ENCODE data around the gene H6PD. TPM values are rescaled to one million over a fixed set of nuclear protein-coding genes. Genes with fewer than 3 reads are reported as not detected.

The H6PD gene
- total and polyA plus RNA-seq, 9 of the 15 experiments (the other 6 are each of a cell fraction or from before 2014, with no cell fraction given), result 0.04 to 2.5 (median 0.95) TPM

DNA sequence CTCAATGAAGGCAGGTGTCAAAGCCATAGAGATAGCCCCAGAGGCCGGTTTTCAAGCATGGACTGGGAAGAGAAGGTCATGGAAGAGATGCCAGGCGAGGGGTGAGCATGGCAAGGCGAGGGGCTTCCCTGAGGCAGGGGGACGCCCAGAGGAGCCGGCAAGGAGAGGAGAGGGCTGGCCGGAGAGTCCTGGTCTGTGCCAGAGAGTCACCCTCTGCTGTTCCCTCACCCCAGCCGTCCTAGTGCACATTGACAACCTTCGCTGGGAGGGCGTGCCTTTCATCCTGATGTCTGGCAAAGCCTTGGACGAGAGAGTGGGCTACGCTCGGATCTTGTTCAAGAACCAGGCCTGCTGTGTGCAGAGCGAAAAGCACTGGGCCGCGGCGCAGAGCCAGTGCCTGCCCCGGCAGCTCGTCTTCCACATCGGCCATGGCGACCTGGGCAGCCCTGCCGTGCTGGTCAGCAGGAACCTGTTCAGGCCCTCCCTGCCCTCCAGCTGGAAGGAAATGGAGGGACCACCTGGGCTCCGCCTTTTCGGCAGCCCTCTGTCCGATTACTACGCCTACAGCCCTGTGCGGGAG, 28.8 kb downstream of the H6PD start (continued):
- TF ChIP-seq, protein P1, sequence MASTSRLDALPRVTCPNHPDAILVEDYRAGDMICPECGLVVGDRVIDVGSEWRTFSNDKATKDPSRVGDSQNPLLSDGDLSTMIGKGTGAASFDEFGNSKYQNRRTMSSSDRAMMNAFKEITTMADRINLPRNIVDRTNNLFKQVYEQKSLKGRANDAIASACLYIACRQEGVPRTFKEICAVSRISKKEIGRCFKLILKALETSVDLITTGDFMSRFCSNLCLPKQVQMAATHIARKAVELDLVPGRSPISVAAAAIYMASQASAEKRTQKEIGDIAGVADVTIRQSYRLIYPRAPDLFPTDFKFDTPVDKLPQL (IDR thresholded peaks at IDR 0.05; ENCODE audit: extremely low read depth, insufficient read length), result no peak
- TF ChIP-seq, protein P2, sequence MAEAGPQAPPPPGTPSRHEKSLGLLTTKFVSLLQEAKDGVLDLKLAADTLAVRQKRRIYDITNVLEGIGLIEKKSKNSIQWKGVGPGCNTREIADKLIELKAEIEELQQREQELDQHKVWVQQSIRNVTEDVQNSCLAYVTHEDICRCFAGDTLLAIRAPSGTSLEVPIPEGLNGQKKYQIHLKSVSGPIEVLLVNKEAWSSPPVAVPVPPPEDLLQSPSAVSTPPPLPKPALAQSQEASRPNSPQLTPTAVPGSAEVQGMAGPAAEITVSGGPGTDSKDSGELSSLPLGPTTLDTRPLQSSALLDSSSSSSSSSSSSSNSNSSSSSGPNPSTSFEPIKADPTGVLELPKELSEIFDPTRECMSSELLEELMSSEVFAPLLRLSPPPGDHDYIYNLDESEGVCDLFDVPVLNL (CRISPR knock-in tag; IDR thresholded peaks at IDR 0.05; ENCODE audit: low read depth), result no peak
- TF ChIP-seq NFATC3 (IDR thresholded peaks at IDR 0.05) (no peak), MAFK (IDR thresholded peaks at IDR 0.05; ENCODE audit: low read length) (no peak), RBM39 (optimal IDR thresholded peaks at IDR 0.05; ENCODE audit: low read depth, low read length) (no peak)
- TF ChIP-seq, protein P3, sequence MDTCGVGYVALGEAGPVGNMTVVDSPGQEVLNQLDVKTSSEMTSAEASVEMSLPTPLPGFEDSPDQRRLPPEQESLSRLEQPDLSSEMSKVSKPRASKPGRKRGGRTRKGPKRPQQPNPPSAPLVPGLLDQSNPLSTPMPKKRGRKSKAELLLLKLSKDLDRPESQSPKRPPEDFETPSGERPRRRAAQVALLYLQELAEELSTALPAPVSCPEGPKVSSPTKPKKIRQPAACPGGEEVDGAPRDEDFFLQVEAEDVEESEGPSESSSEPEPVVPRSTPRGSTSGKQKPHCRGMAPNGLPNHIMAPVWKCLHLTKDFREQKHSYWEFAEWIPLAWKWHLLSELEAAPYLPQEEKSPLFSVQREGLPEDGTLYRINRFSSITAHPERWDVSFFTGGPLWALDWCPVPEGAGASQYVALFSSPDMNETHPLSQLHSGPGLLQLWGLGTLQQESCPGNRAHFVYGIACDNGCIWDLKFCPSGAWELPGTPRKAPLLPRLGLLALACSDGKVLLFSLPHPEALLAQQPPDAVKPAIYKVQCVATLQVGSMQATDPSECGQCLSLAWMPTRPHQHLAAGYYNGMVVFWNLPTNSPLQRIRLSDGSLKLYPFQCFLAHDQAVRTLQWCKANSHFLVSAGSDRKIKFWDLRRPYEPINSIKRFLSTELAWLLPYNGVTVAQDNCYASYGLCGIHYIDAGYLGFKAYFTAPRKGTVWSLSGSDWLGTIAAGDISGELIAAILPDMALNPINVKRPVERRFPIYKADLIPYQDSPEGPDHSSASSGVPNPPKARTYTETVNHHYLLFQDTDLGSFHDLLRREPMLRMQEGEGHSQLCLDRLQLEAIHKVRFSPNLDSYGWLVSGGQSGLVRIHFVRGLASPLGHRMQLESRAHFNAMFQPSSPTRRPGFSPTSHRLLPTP (IDR thresholded peaks at IDR 0.05; ENCODE audit: borderline replicate concordance, extremely low read depth, insufficient read length), result no peak
- TF ChIP-seq, protein P4, sequence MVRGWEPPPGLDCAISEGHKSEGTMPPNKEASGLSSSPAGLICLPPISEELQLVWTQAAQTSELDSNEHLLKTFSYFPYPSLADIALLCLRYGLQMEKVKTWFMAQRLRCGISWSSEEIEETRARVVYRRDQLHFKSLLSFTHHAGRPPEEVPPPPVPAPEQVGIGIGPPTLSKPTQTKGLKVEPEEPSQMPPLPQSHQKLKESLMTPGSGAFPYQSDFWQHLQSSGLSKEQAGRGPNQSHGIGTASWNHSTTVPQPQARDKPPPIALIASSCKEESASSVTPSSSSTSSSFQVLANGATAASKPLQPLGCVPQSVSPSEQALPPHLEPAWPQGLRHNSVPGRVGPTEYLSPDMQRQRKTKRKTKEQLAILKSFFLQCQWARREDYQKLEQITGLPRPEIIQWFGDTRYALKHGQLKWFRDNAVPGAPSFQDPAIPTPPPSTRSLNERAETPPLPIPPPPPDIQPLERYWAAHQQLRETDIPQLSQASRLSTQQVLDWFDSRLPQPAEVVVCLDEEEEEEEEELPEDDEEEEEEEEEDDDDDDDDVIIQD (CRISPR knock-in tag; IDR thresholded peaks at IDR 0.05), result no peak
